HEK293 (cell line): ENCODE data around the gene ZNF223.

Experiments
- CTCF ChIP-seq: fragments of 450-650 bp; formaldehyde crosslinking; IDR thresholded peaks from 2 replicates; pipeline ENCODE4 v1.5.1; 2016; ENCODE audit warnings: missing biosample characterization, missing genetic modification characterization
- HOXA7 ChIP-seq: sonication (generic); formaldehyde crosslinking; IDR thresholded peaks from 2 replicates; pipeline ENCODE4 v1.8.1; 2022; ENCODE audit warnings: missing genetic modification reagents, borderline replicate concordance
- HOXD13 ChIP-seq: sonication (generic); formaldehyde crosslinking; IDR thresholded peaks from 2 replicates; pipeline ENCODE4 v1.8.0; 2022; ENCODE audit warnings: missing genetic modification reagents, borderline replicate concordance
- PRDM1 ChIP-seq: fragments of 450-650 bp; formaldehyde crosslinking; IDR thresholded peaks from 2 replicates; pipeline ENCODE4; 2016; ENCODE audit warnings: missing biosample characterization, missing genetic modification characterization
- ZNF10 ChIP-seq: fragments of 450-650 bp; formaldehyde crosslinking; IDR thresholded peaks from 2 replicates; pipeline ENCODE4 v1.5.1; 2017; ENCODE audit warnings: missing biosample characterization, missing genetic modification characterization
- ZNF214 ChIP-seq: fragments of 450-650 bp; formaldehyde crosslinking; IDR thresholded peaks from 2 replicates; pipeline ENCODE4 v1.5.1; 2017; ENCODE audit warnings: missing biosample characterization, mild to moderate bottlenecking, missing genetic modification characterization, borderline replicate concordance
- ZNF24 ChIP-seq: fragments of 450-650 bp; formaldehyde crosslinking; IDR thresholded peaks from 2 replicates; pipeline ENCODE4 v1.5.1; 2016; ENCODE audit warnings: missing biosample characterization, missing genetic modification characterization
- ZNF341 ChIP-seq: fragments of 450-650 bp; formaldehyde crosslinking; IDR thresholded peaks from 2 replicates; pipeline ENCODE4; 2016; ENCODE audit warnings: low read depth, missing biosample characterization, missing genetic modification characterization
- ZNF404 ChIP-seq: fragments of 450-650 bp; formaldehyde crosslinking; IDR thresholded peaks from 2 replicates; pipeline ENCODE4 v1.5.1; 2017; ENCODE audit warnings: missing biosample characterization, missing genetic modification characterization
- ZNF776 ChIP-seq: fragments of 450-650 bp; formaldehyde crosslinking; IDR thresholded peaks from 2 replicates; pipeline ENCODE4 v1.5.0; 2017; ENCODE audit warnings: missing biosample characterization, missing genetic modification characterization, borderline replicate concordance
- ZSCAN30 ChIP-seq: fragments of 450-650 bp; IDR thresholded peaks from 2 replicates; pipeline ENCODE4 v1.5.1; 2018; ENCODE audit warnings: missing biosample characterization, mild to moderate bottlenecking, missing genetic modification characterization, moderate library complexity
- TF ChIP-seq, protein P1 (sequence below): fragments of 450-650 bp; formaldehyde crosslinking; IDR thresholded peaks from 2 replicates; pipeline ENCODE4 v1.5.1; 2016; ENCODE audit warnings: missing biosample characterization, missing genetic modification characterization

- no peak for TF ChIP-seq PRDM1
- no peak for TF ChIP-seq ZNF214
- TF ChIP-seq HOXD13: no peak
- TF ChIP-seq ZSCAN30 (tag by site-specific recombination): no peak
- no peak for TF ChIP-seq CTCF
- TF ChIP-seq ZNF24 (tag by site-specific recombination): no peak
- TF ChIP-seq, protein P1, sequence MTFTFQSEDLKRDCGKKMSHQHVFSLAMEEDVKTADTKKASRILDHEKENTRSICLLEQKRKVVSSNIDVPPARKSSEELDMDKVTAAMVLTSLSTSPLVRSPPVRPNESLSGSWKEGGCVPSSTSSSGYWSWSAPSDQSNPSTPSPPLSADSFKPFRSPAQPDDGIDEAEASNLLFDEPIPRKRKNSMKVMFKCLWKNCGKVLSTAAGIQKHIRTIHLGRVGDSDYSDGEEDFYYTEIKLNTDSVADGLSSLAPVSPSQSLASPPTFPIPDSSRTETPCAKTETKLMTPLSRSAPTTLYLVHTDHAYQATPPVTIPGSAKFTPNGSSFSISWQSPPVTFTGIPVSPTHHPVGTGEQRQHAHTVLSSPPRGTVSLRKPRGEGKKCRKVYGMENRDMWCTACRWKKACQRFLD (tag by site-specific recombination): no peak
- no peak for TF ChIP-seq ZNF776 (tag by site-specific recombination)
- no peak for TF ChIP-seq HOXA7 (CRISPR knock-in tag)
- no peak for TF ChIP-seq ZNF341
- no peak for TF ChIP-seq ZNF10
- no peak for TF ChIP-seq ZNF404
Observed at GRCh38 chr19:44055870-44056269, 4.0 kb downstream of the ZNF223 start.
